ENCODE measurements around the gene RAMP1.
"Not testable (repeated sequence)": the region's sequence is repeated elsewhere in the genome, so short reads cannot be mapped to it uniquely, and the experiment has no call there.

The RAMP1 gene

DNA sequence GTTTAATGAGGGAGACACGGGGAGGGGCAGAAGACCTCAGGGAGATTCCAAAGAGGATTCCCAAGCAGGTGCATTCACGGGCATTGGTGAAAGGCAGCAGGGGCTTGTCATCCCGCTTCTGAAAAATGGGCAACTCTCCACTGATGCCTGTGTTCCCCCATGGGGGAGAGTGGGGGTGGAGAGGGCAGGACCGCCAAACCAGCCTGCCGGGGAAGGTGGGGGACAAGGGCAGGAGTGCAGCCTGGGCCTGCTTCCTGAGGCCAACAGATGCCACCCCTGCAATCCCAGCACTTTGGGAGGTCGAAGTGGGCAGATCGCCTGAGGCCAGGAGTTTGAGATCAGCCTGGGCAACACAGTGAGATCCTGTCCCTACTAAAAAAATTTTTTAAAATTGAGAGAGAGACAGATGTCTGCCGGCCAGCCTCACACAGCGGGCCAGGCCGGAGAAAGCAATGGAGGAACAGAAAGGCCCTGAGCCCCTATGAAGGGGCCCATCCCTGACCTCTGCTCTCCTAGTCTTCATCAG lies 62.6 kb downstream of the RAMP1 start:
- DNase-seq, result no peak

DNA sequence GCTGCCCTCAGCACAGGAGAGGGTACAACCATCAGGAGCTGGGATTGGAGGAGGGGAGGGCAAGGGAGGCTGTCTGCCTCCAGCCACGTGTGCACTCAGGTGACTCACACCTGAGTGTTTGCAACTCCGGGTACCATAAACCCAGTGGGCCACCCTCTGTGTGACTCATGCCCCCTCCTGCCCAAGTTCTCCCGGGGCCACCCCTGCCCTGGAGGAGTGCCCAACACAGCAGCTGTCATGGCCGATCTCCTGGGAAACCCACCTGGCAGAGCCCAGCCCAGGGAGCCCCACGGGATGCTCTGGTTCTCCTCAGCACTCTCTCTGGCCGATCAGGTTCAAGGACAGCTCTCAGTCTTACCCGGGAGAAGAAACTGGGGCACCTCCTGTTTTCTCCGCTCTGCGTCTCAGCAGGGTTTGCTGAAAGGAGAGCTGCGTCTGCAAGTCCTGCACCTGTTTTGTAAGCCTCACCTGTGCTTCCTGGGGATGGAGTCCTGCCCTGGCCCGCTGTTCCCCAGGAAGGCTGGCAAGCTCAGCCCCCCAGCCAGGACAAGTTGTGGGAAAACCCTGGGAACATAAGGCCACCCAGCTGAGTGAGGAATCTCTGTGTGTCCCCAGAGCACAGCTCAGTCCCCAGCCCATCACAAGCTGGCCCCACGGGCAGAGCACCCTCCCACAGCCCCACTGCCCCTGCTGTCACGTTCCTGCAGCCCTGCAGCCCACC lies 63.4 kb downstream of the RAMP1 start:
- no peak for DNase-seq

DNA sequence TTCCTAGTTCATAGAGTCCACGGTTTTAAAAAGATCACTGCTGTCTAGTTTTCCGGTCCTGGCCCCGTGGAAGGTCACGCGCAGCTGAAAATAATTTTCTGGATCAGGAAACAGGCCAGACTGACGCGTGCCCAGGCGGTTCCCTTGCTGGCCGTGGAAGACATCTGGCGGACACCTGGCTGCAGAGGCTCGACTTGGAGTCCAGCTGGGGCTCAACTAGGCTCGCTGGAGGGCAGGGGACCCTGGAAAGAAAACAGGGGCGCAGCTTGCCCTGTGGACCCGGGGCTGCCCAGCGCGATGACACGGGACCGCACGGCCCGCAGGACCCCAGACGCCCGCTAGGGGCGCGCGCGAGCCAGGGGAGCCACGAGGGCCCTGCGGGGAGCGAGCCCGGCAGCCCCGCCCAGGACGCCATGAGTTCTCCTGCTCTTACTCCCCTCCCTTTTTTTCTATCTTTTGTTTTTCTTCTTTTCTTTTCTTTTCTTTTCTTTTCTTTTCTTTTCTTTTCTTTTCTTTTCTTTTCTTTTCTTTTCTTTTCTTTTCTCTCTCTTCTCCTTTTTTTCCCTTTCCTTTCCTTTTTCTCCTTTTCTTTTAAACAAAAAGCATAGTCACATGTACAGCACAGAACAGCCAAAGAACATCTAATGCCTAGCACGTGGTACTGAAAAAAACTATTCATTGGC lies 64.2 kb downstream of the RAMP1 start:
- peak; percentile 97 for DNase-seq

DNA sequence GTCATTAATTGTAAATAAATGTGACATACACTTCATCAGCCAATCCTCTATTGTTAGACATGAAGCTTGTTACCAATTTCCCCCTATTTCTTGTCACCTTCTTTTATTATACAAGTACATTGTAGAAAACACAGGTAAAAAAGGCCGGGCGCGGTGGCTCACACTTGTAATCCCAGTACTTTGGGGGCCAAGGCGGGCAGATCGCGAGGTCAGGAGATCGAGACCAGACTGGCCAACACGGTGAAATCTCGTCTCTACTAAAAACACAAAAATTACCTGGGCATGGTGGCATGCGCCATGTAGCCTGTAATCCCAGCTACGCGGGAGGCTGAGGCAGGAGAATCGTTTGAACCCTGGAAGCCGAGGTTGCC lies 64.7 kb downstream of the RAMP1 start:
- no peak for DNase-seq

DNA sequence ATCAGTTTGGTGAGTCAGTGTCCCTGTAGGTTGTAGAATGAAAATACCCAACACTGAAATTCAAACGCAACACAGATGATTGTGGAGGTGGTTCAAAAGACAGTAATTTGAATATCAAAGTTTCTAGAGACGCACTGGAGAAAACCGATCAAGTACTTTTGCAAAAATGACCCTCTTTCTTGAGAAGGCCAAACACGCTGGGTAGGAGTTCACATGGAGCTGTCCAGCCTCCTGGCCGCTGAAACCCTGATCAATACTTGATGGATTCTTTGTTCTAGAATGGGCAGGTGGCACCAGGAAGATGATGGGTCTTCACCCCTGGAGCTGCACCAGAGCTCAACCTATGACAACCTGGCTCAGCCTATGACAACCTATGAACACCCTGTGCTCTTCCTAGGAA lies 67.7 kb downstream of the RAMP1 start:
- no peak for DNase-seq

DNA sequence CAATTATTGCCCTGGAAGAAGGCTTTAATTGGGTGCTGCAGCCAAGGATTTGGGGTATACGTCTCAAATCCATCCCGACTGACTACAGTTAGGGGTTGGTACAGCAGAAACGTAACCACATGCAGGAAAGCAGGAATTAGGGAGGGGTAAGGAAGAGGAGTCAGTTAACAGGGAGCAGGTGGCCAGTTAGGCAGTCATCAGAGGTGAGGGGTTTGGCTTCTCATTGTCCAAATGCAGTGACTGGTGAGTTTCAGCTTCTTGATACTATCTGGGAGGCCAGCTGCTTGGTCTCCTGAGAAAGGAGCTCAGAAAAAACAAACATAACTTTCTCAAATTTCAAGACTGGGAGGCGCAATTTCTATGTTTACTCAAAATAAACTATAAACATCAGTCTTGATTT lies 68.6 kb downstream of the RAMP1 start:
- DNase-seq, result no peak

DNA sequence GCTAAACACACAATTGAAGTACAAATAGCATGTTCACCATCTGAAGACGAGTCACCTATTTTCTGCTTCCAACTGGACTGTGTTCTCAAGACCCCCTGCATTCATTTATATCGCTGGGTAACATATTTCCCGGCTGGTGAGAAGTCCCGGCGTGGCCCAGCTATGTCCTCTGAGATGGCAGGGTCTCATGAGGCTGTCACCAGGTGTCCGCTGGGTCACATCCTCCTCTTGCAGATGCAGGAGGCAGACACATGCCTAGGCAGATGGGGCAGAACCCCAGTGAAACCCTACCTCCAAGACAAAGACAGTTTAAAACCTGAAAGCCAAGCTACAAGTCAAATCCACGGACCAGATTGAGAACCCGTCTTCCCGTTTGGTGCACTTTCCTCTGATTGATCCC lies 70.6 kb downstream of the RAMP1 start:
- DNase-seq, result no peak

DNA sequence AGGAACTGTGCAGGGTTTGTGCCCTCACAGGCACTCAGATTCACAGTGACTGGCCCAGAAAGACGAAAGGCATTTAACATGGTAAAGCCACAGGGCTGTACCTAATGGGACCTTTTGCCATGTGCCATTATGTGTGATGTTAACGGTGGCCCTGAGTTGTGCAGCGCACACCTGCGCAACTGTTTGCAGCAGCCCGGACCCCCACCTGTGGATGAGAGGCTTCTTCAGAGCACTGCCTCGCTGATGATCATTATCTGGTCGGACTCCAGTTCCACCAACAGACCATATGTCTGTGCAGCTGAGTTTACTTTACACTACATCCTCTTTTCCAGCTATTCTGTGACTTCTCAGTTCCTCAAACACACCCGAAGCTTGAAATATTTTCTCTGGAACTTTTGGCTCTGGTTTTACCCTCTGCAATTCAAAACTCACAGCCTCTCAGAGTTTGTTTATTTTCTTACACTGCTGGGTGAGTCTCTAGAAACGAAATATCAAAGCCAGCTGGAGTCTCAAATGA lies 71.8 kb downstream of the RAMP1 start:
- DNase-seq, result no peak

DNA sequence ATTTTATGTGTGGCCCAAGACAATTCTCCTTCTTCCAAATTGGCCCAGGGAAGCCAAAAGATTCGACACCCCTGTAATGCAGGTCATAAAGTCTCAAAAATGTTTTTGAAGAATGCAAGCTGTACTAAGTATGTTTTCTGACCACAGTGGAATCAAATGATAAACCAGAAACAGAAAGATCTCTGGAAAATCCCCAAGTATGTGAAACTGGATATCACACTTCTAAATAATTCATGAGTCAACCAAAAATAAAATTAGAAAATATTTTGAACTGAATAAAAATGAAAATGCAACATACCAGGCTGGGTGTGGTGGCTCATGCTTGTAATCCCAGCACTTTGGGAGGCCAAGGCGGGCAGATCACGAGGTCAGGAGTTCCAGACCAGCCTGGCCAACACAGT lies 73.3 kb downstream of the RAMP1 start:
- DNase-seq, result no peak

DNA sequence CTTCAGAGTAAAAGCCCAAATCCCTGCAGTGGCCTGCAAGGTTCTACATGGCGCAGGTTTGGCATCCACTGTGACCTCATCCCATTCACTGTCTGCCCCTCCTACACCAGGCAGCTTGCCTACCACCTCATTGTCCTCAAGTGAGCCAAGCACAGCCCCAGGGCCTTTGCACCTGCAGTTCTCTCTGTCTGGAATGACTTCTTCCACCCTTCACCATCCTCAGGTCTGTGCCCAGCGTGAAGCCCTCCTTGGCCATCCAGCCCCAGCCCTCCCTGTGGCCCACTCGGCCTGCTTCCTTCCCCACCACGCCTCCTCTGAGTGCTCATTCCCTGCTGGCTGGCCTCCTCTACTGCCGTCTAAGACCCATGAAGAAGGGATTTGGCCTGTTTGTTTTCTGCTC lies 74.8 kb downstream of the RAMP1 start:
- no peak for DNase-seq

DNA sequence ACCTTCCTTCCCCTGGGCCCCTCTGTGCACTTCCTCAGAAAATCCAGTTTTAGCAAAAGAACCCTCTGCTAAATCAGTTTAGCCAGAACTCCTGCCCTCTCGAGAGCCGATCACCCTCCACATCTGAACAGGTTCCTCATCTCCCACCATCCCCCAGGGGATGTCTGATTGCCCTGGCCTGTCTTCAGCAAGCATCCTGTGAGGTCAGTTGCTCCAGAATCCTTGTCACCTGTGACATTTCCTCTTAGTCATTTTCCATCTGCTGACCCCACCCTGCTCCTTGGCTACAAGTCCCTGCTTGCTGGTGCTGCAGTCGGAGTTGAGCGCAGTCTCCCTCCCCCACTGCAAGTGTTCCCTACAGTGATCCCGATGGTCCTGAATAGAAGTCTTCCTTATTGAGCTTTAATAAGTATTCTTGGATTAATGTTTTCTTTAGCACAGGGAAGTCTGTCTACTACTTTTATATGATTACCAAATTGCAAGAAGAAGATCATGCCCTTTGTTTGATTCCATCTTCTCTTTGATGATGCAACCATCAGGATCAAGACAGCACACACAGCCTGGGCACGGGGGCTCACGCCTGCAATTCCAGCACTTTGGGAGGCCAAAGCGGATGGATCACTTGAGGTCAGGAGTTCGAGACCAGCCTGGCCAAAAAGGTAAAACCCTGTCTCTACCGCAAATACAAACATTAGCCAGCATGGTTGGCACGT lies 76.5 kb downstream of the RAMP1 start:
- DNase-seq, result peak; percentile 47

DNA sequence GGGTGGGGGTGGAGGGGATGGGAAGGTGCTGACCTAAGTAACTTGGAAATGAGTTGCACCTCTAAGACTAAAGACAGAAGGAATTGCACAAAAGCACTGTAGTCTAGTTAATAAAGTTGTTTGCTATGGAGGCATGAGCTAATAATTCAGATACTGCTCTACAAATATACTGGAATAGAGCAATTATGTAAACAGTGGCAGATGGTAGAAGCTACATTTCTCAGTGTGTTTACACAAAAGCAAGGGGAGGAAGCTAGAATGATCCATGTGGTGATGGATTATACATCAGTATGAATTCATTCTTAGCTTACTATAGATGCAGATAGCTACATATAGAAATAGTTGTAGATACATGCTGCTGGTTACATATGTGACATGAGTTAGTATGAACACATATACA lies 79.8 kb downstream of the RAMP1 start:
- no peak for DNase-seq

DNA sequence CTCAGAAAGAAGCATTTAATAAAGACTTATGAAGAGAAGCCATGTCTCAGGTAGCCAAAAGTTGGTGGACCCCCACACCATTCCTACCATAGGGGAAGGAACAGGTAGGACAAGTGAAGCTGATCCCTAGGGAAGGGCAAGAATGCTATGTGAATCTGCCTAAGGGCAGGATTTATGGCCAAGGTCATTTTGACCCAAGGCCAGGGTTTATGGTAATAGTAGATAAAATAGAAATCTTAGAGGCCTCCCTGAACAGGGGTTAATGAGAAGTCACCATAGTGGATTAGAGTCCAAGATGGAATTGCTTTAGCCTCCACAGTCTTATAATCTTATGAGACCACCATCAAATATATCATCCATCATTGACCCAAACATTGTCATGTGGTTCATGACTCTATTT lies 81.4 kb downstream of the RAMP1 start:
- no peak for DNase-seq

DNA sequence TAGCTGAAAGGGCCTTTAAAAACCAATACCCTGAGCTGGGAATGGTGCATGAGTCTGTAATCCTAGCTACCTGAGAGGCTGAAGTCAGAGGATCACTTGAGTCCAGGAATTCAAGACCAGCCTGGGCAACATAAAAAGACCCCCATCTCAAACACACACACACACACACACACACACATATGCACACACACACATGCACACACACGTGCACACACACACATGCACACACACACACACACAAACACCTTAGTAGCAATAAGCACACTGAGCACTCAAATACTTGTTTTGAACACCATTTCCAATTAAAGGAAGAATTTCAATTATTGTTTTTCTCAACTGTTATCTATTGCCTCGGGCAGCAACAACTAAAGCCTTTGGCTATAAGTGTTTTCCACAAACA lies 81.8 kb downstream of the RAMP1 start:
- no peak for DNase-seq

DNA sequence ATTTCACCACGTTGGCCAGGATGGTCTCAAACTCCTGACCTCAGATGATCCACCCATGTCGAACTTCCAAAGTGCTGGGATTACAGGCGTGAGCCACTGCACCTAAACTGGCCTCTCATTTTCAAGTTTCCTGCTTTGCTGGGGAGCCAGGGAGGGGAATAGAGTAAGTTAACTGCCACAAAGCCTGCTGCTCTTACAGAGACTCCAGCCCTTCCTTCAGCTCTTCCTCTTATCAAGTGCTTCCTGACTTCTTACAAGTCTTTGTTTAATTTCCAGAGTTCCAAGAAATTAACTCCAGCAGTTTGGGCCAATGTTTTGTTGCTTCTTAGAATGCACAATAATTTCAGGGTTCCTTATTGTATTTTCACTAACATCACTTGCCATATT lies 83.1 kb downstream of the RAMP1 start:
- no peak for DNase-seq

DNA sequence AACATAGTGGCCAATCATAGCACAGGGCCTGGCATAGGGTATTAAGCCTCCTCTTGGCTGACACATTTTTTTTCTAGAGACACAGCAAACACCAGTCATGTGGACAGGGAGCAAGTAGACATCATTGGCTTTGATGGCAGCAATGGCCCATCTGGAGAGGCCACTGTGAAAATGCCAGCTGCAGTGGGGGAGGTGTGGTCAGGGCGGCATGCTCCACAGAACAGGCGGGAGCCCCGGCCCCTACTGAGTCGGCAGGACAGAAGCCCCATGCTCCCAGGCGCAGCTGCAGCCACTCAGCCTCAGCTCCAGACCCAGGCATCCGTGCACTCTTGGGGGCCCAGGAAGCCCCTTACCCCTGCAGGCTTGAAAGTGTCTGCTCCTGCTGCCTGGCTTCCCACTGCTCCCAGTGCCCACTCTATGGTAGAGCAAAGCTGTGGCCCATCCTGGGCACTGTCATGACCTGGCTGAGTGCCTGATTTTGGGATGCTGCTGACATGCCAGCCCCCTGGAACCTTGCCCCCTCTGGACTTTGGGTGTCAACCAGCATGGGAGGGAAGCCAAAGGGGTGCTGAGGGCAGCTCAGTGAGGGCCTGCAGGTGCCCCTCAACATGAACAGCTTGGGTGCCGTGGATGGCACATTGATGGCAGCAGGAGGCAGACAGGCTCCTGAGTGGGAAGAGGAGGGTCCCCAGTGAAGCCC lies 84.1 kb downstream of the RAMP1 start:
- no peak for DNase-seq

DNA sequence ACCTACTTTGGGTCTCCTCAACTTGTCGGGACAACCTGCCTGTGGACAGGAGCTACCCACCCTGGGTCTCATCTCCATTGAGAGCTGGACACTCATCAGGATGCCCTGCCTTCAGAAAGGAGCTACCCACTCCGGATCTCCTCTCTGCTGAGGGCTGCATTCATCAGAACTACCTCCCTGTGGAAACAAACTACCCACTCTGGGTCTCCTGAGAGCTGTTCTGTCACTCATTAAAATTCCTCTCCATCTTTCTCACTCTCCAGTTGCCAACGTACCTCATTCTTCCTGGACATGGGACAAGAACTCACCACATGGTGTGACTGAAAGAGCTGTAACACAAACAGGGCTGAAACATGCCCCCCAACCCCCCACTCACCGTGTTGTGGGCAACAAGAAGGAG lies 84.9 kb downstream of the RAMP1 start:
- DNase-seq, result no peak

DNA sequence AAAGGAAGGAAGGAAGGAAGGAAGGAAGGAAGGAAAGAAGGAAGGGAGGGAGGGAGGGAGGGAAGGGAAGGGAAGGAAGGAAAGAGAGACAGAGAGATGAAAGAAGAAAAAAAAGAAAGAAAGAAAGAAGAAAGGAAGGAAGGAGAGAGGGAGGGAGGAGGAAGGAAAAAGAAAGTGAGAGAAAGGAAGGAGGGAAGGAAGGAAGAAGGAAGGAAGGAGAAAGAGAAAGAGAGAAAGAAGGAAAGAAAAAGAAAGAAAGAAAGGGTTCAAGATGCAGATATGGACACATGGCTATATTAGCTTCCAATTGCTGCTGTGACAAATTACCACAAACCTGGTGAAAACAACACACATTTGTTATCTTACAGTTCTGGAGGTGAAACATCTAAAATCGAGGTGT lies 87.0 kb downstream of the RAMP1 start:
- no peak for DNase-seq

DNA sequence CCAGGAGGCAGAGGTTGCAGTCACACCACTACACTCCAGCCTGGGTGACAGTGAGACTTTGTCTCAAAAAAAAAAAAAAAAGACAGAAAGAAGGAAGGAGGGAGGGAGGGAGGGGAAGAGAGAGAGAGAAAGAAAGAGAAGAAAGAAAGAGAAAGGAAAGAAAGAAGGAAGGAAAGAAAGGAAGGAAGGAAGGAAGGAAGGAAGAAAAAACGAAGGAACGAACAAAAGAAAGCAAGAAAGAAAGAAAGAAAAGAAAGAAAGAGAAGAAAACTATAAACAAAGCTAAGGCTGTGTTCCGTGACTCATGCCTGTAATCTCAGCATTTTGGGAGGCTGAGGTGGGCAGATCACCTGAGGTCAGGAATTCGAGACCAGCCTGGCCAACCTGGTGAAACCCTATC lies 91.9 kb downstream of the RAMP1 start:
- DNase-seq, result not testable (repeated sequence)

DNA sequence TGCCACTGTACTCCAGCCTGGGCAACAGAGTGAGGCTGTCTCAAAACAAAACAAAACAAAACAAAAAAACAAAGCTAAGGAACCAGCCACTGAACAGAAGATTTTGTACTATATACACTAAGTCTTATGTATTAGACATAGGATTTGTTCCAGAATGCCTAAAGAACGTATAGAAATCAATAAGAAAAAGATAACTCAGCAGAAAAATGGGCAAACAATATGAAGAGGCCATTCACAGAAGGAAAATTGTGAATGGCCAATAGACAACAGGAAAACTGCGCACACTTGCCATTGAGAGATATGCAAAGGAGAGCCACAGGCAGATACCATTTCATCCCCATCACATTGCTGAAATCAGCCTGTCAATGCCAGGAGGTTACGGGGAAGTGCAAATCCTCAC lies 92.5 kb downstream of the RAMP1 start:
- no peak for DNase-seq

DNA sequence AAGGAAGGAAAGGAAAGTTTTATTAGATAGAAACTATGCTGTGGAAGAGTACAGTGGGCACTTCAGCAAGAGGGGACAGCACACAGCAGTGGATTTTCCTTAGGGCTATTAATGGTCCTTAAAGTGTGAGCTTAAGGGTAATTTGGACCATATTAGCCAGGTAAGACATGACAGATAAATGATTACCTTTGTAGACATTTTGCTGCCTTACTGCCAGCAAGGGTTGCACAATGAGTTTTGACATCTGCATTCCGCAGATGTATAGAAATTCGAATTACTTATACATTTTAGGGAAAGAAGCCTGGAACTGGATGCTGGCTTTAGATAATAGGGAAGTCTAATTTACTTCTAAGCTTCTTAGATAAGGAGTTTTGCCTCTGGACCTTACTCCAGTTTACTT lies 93.4 kb downstream of the RAMP1 start:
- no peak for DNase-seq

DNA sequence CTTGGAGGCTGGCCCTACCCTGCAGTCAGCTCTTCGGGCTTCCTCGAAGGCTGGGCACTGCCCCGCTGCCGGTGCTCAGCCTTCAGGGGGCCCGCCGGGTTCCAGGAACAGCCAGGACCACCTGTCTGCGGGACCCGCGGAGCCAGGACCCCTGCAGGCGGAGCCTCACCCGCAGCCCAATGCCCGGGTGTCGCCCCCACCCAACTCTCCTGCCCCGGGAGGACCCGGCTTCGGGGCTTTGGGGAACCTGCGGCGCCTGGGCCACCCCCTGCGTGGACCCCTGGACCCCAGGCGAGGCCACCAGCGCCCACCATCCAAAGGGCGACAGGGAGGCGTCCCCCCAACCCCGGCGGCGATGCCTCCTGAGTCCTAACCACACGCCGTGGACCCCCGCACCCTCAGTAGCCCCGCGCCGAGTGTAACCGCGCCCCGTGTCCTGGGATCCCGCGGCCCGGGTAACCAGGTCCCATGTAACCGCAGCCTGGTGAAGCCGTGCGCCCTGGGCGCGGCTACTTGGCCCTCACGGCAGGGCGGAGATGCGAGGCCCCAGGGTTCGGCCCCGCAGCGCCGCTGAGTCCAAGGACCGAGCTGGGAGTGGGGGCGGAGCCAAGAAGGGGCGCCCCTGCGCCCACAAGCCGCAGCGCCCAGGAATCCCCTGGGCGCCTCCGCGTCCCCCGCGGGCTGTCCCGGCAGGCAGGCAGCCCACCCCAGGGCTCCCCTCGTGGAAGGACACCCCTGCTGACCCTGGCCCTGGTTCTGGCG lies 96.4 kb downstream of the RAMP1 start:
- no peak for DNase-seq

DNA sequence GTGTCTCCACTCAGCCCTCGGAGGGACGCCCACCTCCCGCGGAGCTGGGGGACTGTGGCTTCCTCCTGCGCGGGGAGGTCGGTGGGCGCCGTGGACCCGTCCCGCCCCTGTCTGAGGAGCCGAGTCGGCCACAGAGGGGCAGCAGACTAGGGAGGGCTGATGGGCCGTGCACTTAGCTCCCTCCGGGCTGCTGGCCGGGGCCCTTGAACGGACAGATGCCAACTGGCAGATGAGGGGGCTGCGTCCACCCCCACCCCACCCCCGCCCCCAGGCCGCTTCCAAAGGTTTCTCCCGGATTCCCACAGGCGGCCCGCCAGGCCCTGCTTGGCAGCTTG lies 96.9 kb downstream of the RAMP1 start:
- no peak for DNase-seq

Data from 8988T (cell line).